ENCODE results near the gene NAIP.

- no peak for TF ChIP-seq ZNF274 (IDR thresholded peaks at IDR 0.05; ENCODE audit: low read depth, low read length)
- no peak for TF ChIP-seq YY1 (IDR thresholded peaks at IDR 0.05; ENCODE audit: insufficient read depth, insufficient read length)
These were observed 13.8 kb downstream of the NAIP start for GRCh38 chr5:71011194-71011792.
